DMS153 treated with DMSO at 0.1 percent for 48 hours (cell line): Measurements from ENCODE around the gene HHAT.

Experiments
- DNase-seq: peaks from one replicate; lab custom pipeline; 2025; ENCODE audit not compliant: unreplicated experiment; lab: John Stamatoyannopoulos, UW

Gene HHAT

DNA sequence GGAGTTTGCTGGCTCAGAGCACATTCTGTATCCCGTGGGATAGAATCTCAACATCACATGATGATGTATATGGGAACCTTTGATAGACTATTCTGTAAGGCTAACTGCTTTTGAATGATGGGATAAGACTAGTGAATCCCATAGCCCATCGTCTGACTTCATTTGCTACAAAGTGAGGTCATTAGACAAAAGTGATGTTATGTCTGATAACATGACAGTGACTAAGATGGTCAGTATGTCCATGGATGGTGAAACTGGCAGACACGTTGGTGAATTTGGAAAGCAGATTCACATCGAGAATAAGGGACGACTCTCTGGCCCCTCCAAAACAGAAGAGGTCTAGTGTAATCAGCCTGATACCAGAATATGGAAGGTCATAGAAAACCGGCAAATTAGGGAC lies 108.4 kb downstream of the HHAT start:
- no peak for DNase-seq

- no peak for DNase-seq
Measured at GRCh38 chr1:210437781-210438180, 109.1 kb downstream of the HHAT start.

DNA sequence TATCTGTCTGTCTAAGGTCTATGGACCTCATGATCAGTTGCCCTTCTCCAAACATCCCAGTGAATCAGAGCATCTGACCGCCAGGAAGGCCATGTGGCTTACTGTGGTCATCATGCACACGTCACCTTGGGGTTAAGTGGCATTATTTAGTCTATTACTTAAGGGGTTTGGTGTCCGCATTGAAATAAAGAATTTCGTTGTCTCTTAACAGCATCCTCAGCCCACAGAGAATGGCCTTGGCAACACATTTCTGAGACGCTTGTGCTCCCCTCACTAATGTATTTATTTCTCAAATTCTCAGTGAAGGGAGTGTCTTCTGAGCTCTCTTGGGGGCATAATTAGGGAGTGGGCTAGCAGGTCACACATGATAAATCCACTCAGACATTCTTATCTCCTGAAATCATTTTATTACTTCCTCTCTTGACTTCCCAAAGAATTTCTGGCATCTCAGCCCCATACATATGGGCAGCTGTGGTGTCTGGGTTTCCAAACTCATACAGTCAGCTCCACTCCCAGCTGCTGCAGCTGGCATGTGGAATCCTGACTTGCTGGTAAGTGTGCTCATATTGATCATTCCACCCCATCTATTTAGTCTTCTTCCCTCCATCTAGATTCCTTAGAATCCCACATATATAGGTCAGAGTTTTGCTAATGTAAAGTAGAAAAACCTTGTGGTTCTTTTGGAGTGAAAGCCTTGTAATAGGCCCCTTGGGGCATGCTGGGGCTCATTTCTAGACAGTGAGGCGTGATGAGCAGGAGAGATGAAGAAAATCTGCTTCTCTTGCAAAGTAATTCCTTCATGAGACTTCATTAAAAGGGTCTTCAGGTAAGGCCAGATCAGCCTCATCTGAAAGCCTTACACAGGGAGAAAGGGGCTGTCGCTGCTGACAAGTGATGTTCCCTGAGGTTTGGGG lies 110.5 kb downstream of the HHAT start:
- DNase-seq, result no peak

GRCh38 chr1:210440081-210440480 lies 111.4 kb downstream of the HHAT start:
- no peak for DNase-seq

DNA sequence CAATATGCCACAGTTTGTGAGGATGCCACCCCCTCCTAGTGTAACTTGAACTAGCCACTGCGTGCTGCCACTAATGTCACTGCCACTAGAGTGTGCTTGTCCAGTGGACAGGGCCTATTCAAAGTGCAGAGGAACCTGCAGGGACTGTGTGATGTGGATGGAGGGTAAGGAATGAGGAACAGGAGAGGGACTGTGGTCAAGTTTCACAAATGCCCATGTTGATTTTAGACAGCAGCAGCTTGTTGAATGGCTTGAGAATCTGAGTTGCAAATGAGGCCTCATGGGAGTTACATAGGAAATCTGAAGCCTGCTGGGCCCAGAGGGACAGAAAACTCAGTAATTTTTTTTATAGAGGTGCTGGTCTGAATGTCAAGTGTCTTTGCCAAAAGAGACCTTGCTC lies 112.3 kb downstream of the HHAT start:
- no peak for DNase-seq

- no peak for DNase-seq
Measured at GRCh38 chr1:210445485-210445884, 116.8 kb downstream of the HHAT start.

GRCh38 chr1:210445931-210446330 lies 117.2 kb downstream of the HHAT start:
- DNase-seq, result no peak

GRCh38 chr1:210446479-210446878 lies 117.8 kb downstream of the HHAT start:
- no peak for DNase-seq

DNA sequence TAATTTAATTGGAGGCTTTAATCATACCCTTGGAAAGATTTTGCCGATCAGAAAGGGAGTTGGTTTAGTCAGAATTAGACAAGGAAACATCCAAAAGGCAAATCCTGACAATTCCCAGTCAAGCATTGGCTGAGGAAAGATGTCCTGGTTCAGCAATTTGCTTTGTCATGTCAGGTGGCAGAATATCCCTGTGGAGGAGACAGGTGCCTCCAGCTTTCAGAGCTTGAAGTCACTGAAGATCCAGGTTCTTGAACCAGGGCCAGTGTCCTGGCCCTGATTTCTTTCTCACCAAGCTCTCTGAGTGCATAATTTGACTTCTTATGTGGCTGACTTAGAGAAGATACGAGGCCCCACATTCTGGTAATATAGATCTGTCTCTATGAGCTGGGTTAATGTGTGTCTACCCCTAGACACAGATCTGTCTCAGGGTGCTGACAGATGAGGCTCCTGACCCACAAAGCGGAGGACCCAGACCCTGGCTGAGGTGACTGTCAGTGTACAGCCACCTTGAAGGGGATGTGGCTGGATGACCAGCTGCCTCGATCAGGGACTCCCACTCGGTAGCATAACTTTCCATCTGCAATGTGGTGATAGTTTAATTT lies 118.9 kb downstream of the HHAT start:
- no peak for DNase-seq

GRCh38 chr1:210448297-210448892 lies 119.7 kb downstream of the HHAT start:
- DNase-seq, result peak; percentile 70

- no peak for DNase-seq
Measured at GRCh38 chr1:210455840-210456603, 127.3 kb downstream of the HHAT start.

GRCh38 chr1:210456731-210457255 lies 128.1 kb downstream of the HHAT start:
- DNase-seq, result no peak

DNA sequence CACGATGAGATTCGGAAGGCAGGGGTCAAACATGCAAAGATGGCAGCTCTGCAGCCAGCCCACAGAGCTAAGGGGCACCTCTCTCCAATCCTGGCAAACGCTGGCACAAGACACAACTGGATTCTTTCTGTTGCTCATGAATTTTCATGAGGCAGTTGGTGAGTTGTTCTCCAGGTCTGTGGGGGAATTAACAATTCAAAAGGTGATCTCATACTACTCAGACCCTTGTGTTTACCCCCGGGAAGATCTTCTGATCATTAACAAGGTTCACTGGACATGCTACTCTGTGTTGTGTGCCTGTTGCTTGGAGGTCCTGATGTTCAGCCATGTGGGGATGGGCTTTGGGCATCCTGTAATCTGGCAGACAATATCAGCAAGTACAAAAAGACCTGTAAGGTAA lies 128.9 kb downstream of the HHAT start:
- DNase-seq, result no peak

DNA sequence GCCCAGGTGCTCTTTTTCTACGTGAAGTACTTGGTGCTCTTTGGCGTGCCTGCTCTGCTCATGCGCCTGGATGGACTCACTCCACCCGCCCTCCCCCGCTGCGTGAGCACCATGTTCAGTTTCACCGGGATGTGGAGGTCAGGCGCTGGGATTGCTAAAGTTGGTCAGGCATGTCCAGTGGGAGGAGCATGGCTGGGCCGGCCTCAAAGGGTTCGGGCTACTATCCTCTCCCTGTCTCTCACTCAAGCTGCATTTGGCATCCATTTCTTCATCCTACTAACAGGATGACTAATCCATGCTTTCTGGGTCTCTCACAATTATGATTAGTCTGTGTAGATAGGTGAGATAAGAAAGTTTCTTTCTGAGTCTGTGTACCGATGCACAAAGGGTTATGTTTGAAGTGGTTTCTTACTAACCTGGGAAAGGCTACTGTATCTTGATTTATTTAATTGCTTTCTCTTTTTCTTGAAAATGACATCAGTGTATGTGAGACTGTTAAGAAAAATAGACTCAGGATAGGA lies 135.9 kb downstream of the HHAT start:
- peak; percentile 88 for DNase-seq

DNA sequence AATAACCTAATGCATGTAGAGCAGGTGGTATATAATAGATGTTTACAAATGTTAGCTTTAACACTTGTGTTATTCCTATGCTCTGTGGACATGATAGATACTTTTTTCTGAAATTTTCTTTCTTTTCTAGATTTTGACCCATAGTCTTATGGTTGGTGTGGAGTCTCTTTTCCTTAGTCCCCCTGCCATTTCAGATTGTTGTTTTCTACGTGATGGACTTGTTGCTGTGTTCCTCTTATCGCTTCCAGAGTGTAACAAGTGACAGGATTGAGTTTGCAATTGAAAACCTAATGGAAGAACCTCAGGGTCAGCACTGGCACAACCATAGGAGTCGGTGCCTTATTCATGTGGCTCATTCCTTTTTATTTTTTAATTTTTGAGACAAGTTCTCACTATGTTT lies 136.4 kb downstream of the HHAT start:
- no peak for DNase-seq

DNA sequence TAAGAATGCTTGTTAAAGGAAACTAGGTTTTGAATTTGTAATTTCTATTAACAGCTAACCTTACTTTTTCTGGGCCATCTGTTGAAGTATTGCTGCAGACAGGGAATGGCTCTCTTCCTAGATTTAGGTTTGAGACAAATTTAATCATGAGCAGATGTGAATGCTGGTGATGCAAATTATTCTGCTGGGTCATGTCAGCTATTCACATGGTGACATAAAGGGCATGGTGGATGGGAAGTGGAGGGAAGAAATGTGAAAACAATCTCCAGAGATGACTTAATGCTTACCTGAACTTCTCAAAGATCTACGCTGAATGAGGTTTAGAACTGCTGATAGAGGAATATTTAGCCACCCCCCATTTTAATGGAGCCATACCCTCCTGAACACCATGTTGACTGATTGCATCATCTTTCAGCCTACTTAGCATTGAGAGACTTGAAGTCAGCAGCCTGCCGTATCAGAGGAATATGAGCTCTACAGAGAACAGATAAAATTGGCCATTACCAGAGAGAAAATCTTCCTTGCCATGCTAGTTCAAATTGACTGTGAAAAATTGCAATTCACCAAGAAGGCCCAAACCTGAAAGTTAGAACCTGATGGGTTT lies 138.8 kb downstream of the HHAT start:
- DNase-seq, result no peak

DNA sequence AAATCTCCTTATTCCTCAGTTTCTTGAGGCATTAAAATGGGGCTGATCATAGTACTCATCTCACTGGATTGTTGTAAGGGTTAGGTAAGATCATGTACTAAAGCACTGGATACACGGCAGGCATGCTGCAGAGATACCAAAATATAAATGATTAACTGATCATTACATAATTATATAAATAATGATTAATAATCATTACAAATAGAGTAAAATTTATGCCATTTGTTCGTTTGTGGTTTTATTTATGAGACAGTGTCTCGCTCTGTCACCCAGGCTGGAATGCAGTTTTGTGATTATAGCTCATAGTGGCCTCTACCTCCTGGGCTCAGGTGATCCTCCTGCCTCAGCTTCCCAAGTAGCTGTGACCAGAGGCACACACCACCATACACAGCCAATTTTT lies 140.7 kb downstream of the HHAT start:
- no peak for DNase-seq

- no peak for DNase-seq
Measured at GRCh38 chr1:210475321-210475720, 146.6 kb downstream of the HHAT start.

DNA sequence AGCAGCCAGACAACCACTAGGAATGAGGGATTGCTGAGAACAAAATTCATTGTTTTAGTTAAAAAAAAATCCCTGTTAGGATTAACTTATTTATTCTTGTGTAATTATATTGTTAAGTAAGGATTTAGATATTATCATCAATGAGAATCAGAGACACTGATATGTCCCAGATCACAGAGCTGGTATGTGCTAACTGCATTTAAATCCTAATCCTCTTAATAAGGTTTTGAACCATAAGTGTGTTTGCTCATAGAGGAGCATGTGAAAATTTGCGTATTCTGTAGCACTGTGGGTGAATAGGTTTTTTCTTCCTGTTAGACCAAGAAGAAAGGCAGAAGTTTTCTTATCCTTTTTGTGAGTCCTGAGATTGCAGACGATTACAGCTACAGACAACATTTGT lies 147.1 kb downstream of the HHAT start:
- DNase-seq, result no peak

DNA sequence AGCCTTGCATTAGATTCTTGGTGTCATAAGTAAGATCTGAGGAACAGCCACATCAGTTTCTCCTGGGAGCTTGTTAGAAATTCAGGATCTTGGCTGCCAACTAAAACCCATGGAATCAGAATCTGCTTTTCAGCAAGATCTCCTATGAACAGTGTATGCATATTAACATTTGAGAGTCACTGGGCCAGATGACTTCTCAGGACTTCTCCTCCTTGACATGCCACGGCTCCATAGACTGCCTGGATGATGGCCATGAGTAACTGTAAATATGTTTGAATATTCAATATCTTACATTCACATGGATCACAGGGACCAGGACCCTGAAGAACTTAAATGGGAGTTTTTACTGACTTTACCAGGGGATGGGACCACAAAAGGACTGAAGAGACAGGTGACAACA lies 148.0 kb downstream of the HHAT start:
- no peak for DNase-seq
